Neural cell (in vitro differentiated cells): Measurements from ENCODE around the gene IL7R. TPM values are rescaled to one million over a fixed set of nuclear protein-coding genes. Genes with fewer than 3 reads are reported as not detected.

ENCODE experiments used
- H2AFZ ChIP-seq: fragments of 200-600, 300-800 bp; sonication (generic), shearing (Covaris generic); 2 replicates; pipeline ENCODE4 v1.6.0; 2014; ENCODE audit warnings: low read depth, mild to moderate bottlenecking, antibody characterized with exemption, low read length, moderate library complexity
- H3F3A ChIP-seq: fragments of 200-600 bp; shearing (Covaris generic); 2 replicates; pipeline ENCODE4 v1.6.1; 2016; ENCODE audit warnings: mild to moderate bottlenecking, moderate library complexity, mixed read lengths, antibody characterized with exemption, low read length; ENCODE audit not compliant: insufficient read depth, poor library complexity, severe bottlenecking
- H3K27ac ChIP-seq: fragments of 200-600, 300-800 bp; sonication (generic), shearing (Covaris generic); 2 replicates; pipeline ENCODE4 v1.5.1; 2014; ENCODE audit warnings: mild to moderate bottlenecking, low read length, moderate library complexity
- H3K27me3 ChIP-seq: fragments of 300-800, 200-600 bp; sonication (generic), shearing (Covaris generic); 2 replicates; pipeline ENCODE4 v1.6.0; 2014; ENCODE audit warnings: mild to moderate bottlenecking, low read depth, low read length, moderate library complexity; ENCODE audit not compliant: insufficient read depth
- H3K36me3 ChIP-seq: fragments of 300-800, 200-600 bp; sonication (generic), shearing (Covaris generic); 2 replicates; pipeline ENCODE4 v1.5.1; 2014; ENCODE audit warnings: mild to moderate bottlenecking, antibody characterized with exemption, low read length, moderate library complexity; ENCODE audit not compliant: insufficient read depth
- H3K4me2 ChIP-seq: fragments of 300-800, 200-600 bp; sonication (generic), shearing (Covaris generic); 2 replicates; pipeline ENCODE4 v1.6.0; 2014; ENCODE audit warnings: mild to moderate bottlenecking, low read length
- H3K4me3 ChIP-seq: fragments of 300-800, 200-600 bp; sonication (generic), shearing (Covaris generic); 2 replicates; pipeline ENCODE4 v1.5.1; 2014; ENCODE audit warnings: mild to moderate bottlenecking, low read length, moderate library complexity
- H3K79me2 ChIP-seq: fragments of 200-600 bp; shearing (Covaris generic); replicated peaks from 2 replicates; pipeline ENCODE4 v1.6.0; 2014; ENCODE audit warnings: mild to moderate bottlenecking, low read length, moderate library complexity; ENCODE audit not compliant: insufficient read depth
- H3K9ac ChIP-seq: fragments of 300-800, 200-600 bp; sonication (generic), shearing (Covaris generic); 2 replicates; pipeline ENCODE4 v1.6.1; 2016; ENCODE audit warnings: mild to moderate bottlenecking, low read length, mixed read lengths
- H3K9me2 ChIP-seq: fragments of 200-600 bp; shearing (Covaris generic); 2 replicates; pipeline ENCODE4 v1.6.1; 2016; ENCODE audit warnings: mild to moderate bottlenecking, low read length, mixed read lengths; ENCODE audit not compliant: insufficient read depth
- H3K9me3 ChIP-seq: fragments of 200-600, 300-800 bp; sonication (generic), shearing (Covaris generic); 2 replicates; pipeline ENCODE4 v1.6.1; 2016; ENCODE audit warnings: mild to moderate bottlenecking, mixed run types, low read length, moderate library complexity, mixed read lengths
- H4K20me1 ChIP-seq: fragments of 200-600 bp; shearing (Covaris generic); 2 replicates; pipeline ENCODE4 v1.6.1; 2016; ENCODE audit warnings: mild to moderate bottlenecking, mixed run types; ENCODE audit not compliant: insufficient read depth
- CTCF ChIP-seq: fragments of 450-650 bp; IDR thresholded peaks from 2 replicates; pipeline ENCODE4 v1.5.1; 2014; ENCODE audit warnings: antibody characterized with exemption, mild to moderate bottlenecking, moderate library complexity; ENCODE audit not compliant: poor library complexity, severe bottlenecking
- EP300 ChIP-seq: fragments of 450-650 bp; conservative IDR thresholded peaks from 2 replicates; pipeline ENCODE4 v1.6.1; 2014; ENCODE audit warnings: antibody characterized with exemption, mild to moderate bottlenecking, moderate library complexity; ENCODE audit not compliant: poor library complexity, severe bottlenecking
- EZH2 ChIP-seq: fragments of 200-600, 300-800 bp; shearing (Covaris generic), sonication (generic); IDR thresholded peaks from 2 replicates; pipeline ENCODE4 v1.6.1; 2014; ENCODE audit warnings: antibody characterized with exemption, low read length, borderline replicate concordance, mild to moderate bottlenecking; ENCODE audit not compliant: insufficient read depth, poor library complexity, severe bottlenecking
- MXI1 ChIP-seq: fragments of 450-650 bp; conservative IDR thresholded peaks from 2 replicates; pipeline ENCODE4 v1.6.1; 2014; ENCODE audit warnings: antibody characterized with exemption, mild to moderate bottlenecking; ENCODE audit not compliant: poor library complexity, severe bottlenecking
- POLR2AphosphoS5 ChIP-seq: IDR thresholded peaks from 2 replicates; pipeline ENCODE4 v1.6.1; 2012
- RAD21 ChIP-seq: fragments of 450-650 bp; conservative IDR thresholded peaks from 2 replicates; pipeline ENCODE4 v1.6.1; 2014; ENCODE audit warnings: antibody characterized with exemption, mild to moderate bottlenecking, moderate library complexity
- REST ChIP-seq: IDR thresholded peaks from 2 replicates; pipeline ENCODE4 v1.6.1; 2012; ENCODE audit warnings: borderline replicate concordance
- SMC3 ChIP-seq: fragments of 450-650 bp; conservative IDR thresholded peaks from 2 replicates; pipeline ENCODE4 v1.6.1; 2014; ENCODE audit warnings: antibody characterized with exemption, mild to moderate bottlenecking, moderate library complexity; ENCODE audit not compliant: poor library complexity
- TAF1 ChIP-seq: IDR thresholded peaks from 2 replicates; pipeline ENCODE4 v1.6.1; 2012; ENCODE audit warnings: low read depth
- polyA plus RNA-seq: library from polyadenylated mRNA; depleted of rRNA; stranded (reverse); fragments of >200 nt; gene quantifications from 2 replicates; pipeline ENCODE4 v1.2.3, GENCODE V29; 2014

Gene IL7R
- polyA plus RNA-seq, 1 donor from 2014 or later, result not detected

DNA sequence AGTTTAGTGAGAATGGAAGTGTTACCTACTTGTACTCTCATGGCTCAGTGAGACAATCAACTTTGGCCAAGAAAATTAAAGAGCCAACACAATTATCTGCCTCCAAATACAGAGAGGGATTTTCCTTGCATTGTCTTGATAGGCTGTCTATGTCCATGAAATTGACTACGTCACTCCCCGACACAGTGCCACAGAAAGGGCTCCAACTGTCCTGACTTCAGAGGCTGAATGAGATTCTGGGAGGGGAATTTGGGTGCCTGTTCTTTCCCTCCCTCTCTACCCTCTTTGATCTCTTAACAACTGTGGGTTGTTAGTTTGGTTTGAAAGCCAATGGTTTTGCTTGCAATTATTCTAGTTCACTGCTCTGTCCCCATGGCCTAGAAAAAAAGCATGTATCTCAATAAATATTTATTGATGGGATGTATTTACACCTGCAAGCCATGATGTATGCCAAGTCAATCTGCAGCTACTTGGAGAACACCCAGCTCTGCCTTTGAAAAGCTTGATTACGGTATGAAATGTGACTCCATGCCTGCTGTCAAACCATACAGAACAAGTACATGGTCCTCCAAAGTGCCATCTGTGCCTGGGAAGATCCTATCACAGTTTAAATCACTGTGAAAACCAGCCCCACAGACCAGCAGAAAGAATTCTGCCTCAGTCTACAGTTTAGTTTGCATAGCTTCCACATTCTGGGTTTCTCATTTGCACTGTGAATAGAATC is 44.4 kb downstream of the IL7R start:
- Histone ChIP-seq H3K27ac (no peak overlapping the region), H2AFZ (no peak overlapping the region), H3K4me3 (no peak overlapping the region), H4K20me1 (no peaks in the 10 kb centered on the region), H3K27me3 (no peaks in the 10 kb centered on the region), H3F3A (no peaks in the 10 kb centered on the region), H3K36me3 (no peaks in the 10 kb centered on the region), H3K4me2 (no peak overlapping the region), H3K9me2 (no peaks in the 10 kb centered on the region), H3K79me2 (no peaks in the 10 kb centered on the region), H3K9me3 (no peaks in the 10 kb centered on the region), H3K9ac (no peak overlapping the region)
- TF ChIP-seq EP300 (no peak), EZH2 (no peak), SMC3 (no peak), REST (no peak), CTCF (no peak), RAD21 (no peak), MXI1 (no peak), POLR2AphosphoS5 (no peak)

GRCh38 chr5:35902046-35902672 is 45.5 kb downstream of the IL7R start:
- H3K79me2 ChIP-seq, result no peaks in the 10 kb centered on the region
- TF ChIP-seq TAF1 (no peak), POLR2AphosphoS5 (no peak), MXI1 (no peak), REST (no peak), EP300 (no peak), CTCF (no peak), RAD21 (no peak)
- no peak overlapping the region for H3K4me2 ChIP-seq

More at GRCh38 chr5:35902046-35902672, 45.5 kb downstream of the IL7R start:
- H2AFZ ChIP-seq, result no peak overlapping the region
- no peaks in the 10 kb centered on the region for H3K27me3 ChIP-seq
- no peaks in the 10 kb centered on the region for H3K9me2 ChIP-seq
- H3K9me3 ChIP-seq, result no peaks in the 10 kb centered on the region
- H3K9ac ChIP-seq, result no peak overlapping the region
- no peak overlapping the region for H3K4me3 ChIP-seq
- no peaks in the 10 kb centered on the region for H4K20me1 ChIP-seq
- H3K36me3 ChIP-seq, result no peaks in the 10 kb centered on the region
- no peaks in the 10 kb centered on the region for H3F3A ChIP-seq
- H3K27ac ChIP-seq, result no peak overlapping the region
